Measurements from ENCODE around the gene CLSTN2.

Gene CLSTN2

DNA sequence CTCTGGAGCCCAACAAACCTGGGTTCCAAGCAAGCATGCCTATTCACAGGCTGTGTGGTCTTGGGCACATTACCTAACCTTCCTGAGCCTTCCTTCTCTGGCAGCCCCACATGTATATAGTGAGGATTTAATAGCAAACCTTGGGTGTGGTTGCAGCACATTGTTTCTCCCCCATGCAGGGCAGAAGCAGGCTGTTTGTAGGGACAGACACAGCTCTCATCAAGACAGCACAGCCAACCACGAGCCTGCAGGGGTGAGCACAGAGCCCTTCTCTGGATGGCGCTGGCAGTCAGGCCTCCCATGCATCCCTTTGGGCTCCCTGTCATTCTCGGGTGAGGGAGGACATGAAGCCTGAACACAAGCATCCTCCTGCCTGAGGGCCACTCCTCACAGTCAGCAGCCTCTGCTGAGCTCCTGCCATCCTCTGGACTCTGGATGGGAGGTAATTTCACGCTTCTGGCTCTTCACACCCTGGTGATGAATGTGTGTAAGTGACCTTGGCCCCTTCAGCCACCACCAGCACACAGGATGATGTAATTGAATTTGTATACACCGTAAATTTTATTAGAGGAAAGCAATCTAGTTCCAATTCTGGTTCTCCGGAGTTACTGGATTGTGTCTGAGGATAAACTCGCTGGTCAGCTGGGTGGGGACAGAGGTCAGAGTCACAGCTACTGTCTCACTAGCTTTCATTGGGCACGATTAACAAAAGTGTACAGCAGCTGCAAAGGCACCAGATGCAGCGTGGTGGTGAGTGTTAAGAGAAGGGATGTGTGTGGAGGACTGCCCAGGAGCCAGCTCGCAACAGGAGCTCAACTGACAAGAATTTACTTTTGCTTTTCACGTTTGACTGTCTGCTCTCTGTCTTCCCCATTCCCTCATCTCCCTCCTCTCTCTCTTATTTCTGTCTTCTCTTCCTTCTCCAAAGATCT is 118.1 kb downstream of the CLSTN2 start:
- peak; percentile 22 for DNase-seq (ENCODE audit: low read depth, low spot score)

DNA sequence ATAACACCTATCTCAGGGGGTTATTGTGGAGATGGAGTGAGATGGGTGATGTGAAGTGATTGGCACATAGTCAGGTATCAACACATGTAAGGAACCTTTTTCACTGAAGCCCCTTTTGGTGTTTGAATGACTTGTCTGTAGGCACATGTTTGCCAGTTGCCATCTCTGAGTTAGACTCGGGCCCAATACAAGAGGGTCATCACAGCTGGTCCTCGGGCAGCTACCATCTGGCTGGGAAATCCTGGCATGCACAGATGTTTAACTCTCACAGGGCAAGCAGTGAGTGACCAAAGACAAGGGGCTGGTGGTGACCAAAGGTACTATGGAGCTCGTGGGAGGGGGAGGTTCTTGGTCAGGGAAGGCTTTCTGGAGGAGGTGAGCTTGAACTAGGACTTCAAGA is 118.8 kb downstream of the CLSTN2 start:
- DNase-seq (ENCODE audit: low read depth, low spot score): no peak

DNA sequence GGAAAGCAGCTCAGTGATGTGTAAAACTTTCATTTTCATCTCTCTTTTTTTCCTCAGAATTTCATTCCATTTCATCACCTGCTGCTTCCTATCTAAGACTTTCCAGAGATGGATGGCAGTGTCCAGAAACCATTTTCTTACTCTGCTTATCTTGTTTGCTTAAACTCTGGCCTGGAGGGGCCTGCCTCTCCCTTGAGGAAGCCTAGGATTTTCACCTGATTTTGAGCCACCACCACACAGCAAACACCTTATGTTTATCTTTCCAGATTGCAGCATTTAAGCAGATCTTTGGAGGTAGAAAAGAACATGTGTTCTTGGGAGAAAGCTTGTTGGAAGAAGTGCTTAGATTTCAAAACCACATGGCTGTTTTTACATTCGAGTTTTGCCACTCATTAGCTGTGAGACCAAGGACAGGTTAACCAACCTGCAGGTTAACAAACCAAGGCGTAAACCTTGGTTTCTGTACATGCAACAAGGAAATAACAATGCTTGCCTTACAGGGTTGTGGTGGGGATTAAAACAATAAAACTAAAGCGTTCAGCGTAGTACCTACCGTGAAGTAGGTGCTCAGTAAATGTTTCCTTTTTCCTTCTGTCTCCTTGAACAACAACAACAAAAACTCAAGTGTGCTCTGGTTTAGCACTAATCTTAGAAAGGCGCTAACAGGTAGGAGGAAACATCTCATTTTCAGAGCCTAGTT is 120.3 kb downstream of the CLSTN2 start:
- no peak for DNase-seq (ENCODE audit: low read depth, low spot score)

DNA sequence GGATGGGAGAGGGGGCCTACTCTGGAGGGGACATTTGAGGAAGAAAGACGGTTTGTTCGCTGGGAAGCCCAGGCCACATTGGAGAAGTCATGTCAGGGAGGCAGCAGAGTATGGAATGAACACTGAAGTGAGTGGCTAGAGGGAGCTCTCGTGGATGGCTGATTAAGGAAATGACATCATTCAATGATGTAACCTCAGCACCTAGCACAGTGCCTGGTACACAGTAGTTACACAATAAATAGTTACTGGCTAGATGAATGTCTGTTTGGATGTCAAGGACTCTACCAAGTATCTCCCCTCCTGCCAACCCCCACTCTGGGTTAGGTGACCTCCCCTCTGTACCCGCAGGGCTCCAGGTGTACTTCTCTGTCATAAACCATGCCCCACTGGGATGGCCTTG is 121.1 kb downstream of the CLSTN2 start:
- DNase-seq (ENCODE audit: low read depth, low spot score): no peak

DNA sequence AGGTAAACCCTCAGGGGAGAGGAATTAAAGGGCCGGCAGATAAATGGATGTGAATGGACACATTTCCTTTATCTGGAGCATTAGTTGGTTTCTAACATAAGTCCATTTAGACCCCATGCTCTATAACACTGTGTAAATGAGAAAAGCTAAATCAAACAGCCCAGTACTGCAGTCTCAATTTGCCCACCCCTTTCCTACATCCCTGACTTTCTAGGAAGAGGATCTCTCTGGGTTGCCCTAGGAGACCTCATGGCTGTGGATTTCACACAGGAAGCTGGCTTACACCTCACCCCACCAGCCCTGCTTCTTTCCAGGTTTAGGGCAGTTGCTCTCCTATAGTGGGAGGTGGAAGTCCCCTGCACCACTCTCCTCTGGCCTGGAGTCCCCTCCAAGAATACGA is 126.2 kb downstream of the CLSTN2 start:
- no peak for DNase-seq (ENCODE audit: low read depth, low spot score)

DNA sequence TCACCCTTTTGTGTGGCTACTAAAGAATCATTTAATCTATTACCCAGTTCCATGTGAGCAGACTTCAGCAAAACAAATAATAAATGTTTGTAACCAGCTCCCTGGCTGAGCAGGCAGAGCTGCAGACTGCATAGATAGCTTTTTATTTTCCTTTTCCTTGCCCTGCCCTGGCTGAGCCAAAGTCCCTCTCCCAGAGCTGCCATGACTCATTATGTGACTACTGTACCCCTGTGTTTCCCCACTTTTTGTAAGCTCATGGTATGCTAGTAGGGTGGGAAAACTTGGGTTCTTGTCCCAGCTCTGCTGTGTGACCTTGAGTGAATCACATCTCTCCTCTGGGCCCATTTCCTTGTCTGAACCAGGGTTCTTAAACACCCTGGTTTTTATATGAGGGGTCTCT is 127.5 kb downstream of the CLSTN2 start:
- DNase-seq (ENCODE audit: low read depth, low spot score): no peak

DNA sequence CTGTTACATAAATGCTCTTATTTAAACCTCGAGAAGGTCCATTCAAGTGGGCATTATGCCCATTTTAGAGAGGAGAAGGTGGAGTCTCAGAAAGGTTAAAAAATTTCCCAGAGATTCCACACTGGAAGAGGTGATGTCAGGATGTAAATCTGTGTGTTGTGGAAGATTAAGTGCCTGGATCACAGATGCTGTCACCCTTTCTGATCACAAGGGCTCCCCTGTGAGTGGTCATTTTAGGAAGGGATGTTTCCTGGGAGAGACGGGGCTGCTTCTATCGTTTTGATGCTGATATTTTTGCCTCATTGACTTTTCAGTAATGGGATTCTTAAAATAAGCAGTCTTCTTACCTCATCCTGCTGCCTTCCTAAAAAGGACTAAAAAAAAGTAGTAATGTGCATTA is 132.5 kb downstream of the CLSTN2 start:
- no peak for DNase-seq (ENCODE audit: low read depth, low spot score)

DNA sequence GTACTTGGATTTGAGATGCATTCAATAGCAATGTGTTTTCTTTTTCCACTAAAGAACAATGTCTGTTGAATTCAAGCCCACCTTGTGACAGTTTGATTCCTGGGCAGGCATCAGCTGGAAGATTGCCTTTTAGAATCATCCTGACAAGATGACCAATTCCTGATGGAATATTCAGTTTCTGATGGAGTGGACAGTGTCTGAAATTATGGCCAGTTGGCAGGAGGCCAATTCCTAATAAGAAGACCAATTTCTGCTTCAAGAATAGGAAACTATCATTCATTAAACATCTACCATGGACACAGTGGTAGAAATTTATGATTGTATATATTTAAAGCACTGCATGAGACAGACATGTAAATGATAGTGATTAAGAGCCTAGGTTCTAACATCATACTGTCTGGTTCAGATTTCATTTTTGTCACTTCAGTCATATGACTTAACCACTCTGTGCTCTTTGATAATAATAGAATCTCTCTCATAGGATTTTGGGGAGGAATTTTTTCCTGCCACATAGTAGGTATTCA is 133.6 kb downstream of the CLSTN2 start:
- no peak for DNase-seq (ENCODE audit: low read depth, low spot score)

DNA sequence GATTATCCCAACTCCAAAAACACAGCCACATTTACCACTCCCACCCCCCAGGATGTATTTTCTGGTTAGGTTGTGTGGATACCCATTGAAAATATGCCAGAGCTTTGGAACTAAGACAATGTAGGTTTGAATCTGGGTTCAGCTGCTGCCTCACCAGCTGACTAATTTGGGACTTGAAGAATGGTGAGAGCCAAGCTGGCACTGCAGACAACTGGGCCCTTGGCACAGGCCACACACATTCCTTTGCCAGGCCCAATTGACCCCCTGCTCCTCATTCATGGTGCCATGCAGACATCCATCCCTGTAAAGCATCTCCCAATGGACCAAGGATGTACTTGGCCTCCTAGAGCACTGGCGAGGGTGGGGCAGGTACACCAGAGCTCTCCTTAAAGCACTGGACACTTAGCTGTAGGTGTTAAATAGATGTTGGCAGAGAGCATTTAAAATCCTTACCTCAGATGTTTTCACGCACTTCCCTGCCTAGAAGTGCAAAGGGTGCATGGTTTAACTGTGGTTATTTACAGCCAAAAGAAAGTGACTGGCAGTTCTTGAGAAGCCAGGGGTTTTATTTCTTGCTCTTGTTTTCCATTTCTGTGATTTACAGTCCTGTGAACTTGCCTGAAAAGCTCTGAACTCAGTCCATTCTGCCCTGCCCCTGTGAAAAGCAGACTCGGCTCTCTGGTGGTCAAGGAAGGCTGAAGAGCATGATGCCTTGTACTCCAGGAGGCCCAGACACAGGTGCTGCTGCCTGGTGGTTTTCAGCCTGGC is 138.5 kb downstream of the CLSTN2 start:
- no peak for DNase-seq (ENCODE audit: low read depth, low spot score)

DNA sequence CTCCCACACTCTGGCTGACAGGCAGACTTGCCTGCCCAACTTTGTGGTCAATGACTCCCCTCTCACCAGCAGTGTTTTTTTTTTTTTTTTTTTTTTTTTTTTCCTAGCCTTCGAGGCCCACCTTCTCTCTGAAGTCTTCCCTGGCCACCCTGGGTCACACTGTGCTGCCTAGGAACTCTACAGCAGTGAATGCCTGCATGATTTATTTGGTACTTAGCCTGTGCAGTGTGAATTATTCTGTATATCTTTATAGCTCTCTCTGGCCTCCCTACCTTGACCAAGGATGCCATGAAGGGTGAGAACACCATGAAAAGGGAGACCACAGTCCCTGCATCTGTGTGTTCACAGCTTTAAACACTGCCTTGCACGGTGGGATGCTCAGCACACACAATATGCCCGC is 141.6 kb downstream of the CLSTN2 start:
- DNase-seq (ENCODE audit: low read depth, low spot score): no peak

DNA sequence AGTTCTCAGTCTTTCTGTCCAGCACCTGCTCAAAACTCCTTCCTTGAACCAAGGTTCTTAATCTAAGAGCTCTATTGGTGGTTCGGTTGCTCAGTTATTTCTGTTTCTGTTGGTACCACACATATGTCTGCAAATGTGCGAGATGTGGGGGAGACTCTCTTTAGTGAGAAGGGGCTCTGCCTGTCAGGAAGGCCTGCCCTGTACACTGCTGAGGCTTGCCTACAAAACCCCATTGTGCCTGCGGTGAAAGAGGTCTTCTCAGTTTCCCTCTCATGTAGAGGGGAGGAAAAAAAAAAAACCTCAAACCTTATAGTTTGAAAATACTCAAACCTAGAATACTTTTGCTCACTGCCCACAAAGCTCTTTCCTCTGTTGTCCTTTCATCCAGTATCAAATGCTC is 142.4 kb downstream of the CLSTN2 start:
- no peak for DNase-seq (ENCODE audit: low read depth, low spot score)

DNA sequence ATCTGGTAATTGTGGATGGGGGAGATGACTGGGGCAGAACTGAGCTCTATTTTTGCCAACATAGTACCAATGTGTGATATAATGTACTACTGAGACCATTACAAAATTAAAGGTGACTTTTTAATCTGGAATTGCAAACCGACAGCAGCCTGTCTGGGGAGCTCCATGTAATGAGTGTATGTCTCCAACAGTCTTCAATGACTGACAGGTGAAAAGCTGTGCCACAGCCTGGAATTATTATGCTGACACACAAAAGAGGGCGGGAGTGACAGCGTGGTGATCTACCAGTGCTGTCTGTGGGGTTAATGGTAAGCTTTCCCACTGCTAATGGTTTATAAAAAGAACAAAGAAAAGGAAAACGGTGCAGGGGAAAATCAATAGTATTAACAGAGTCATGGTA is 143.4 kb downstream of the CLSTN2 start:
- DNase-seq (ENCODE audit: low read depth, low spot score): no peak

DNA sequence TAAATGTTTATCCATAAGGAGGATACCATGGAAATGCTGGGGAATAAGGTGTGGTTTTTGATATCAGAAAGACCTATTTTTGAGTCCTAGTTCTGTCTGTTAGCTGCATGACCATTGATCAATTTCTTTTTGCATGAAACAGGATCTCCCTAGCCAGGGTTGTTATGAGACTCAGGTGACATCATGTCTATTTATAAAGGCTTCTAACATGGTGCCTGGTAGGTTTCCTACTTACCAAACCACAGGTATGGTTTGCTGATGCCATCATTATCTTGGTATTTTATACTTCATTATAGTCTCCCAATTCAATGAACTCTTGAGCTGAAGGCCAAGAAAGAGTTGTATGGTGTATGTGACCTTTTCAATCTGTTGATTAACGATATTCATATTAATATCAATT is 144.0 kb downstream of the CLSTN2 start:
- no peak for DNase-seq (ENCODE audit: low read depth, low spot score)

DNA sequence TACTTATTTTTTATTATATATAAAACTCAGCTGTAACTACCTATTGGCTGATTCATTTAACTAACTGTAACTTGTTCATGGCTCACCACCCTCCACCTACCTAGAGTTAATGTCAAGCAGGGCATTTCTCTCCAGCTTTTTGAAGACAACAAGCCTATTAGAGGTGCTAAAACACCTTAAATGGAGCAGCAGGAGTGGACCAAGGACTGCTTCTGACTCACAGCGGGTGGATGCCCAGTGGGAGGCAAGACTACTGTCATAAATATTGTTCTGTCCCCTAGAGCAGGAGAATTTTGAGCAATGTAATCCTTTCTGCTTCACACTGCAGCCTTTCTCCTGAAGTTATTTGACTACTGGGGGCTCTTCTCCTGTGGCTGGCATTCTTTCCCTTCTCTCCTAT is 146.9 kb downstream of the CLSTN2 start:
- DNase-seq (ENCODE audit: low read depth, low spot score): no peak

DNA sequence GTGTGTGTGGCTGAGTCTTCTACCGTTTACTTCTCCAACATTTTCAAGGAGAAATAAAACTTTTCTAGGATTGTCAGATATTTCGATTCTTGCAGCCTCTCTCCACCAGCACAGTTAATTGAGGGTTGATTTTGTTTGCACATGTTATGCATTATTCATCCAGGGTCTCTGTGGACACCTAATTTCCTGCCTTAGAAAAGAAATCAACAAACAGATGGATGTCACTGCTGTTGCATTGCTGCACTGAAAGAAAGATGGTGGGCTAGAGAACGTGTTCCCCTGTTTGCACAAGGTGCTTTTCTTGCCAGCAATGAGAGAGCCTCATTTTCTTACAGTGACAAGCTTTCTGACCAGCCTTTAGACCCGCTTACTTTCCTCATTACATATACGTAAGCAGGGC is 150.0 kb downstream of the CLSTN2 start:
- DNase-seq (ENCODE audit: low read depth, low spot score): no peak

DNA sequence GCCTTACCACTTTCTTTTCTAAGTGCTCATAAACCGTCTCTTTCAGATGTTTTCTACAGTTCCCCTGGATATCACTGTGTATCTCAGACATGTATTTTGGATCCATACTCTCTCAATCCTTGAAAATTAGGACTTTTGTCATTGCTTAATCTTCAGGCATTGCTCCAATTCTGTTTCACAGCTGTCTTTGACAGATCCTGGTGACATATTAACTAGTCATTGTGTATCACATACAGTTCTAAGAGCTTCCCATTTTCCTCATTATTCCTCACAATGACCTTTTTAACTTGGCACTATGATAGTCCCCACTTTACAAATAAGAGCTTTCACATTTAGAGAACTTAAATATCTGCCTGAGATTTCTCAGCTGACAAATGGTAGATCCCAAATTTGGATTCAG is 151.7 kb downstream of the CLSTN2 start:
- DNase-seq (ENCODE audit: low read depth, low spot score): no peak

DNA sequence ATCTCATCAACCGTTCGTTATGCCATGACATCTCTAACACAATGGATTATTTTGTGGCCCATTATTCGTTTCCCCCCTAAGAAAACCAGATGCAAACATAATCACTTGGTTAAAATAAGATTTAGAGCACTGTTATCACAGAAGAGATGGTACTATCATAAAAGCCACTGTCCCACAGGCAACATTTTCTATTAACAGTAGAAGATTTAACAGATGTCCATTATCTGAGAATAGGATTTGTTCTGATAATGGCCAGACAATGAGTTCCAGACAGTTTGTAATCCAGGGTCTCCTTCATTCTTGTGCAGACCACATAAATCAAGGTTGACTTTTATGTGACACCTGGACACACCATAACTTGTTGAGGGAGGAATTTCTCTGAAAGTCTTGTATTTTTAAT is 153.1 kb downstream of the CLSTN2 start:
- DNase-seq (ENCODE audit: low read depth, low spot score): no peak

DNA sequence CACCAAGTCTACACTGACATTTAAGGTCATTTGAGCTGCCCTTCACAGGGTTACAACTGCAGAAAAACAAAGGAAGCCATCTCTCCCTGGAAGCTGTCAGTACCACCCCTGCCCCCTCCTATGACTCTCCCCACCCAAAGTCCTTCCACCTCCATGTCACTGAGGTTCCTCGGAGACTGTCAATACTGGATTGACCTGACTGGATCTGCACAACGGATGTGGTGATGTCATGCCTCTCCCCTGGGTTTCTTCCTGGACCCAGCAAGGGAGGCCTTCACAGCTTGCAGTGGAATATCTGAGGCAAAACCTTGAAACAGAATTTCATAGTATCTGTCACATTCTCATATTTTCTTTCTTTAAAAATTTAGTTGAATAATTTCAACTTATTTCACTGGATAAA is 153.5 kb downstream of the CLSTN2 start:
- no peak for DNase-seq (ENCODE audit: low read depth, low spot score)

DNA sequence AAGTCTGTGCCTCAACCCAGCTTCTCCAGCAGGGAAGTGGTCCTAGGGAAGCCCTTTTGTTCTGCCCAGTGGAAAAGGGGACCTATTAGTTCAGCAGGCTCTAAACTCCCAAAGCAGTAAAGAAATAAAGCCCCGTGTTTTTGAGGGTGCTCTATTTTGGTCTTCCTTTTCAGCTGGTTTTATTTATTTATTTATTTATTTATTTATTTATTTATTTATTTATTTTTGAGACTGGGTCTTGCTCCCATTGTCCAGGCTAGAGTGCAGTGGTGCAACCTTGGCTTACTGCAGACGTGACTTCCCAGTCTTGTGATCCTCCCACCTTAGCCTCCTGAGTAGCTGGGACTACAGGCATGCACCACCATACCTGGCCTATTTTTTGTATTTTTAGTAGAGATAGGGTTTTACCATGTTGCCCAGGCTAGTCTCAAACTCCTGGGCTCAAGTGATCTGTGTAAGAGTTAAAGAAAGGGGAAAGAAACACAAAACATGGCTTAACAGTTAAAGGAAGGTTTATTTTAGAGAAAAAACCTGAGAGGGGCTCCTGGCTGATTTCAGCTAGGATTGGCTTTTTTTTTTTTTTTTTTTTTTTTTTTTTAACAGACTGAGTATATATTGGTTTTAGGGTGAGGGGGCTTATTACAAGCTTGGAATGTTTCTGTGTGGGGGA is 154.6 kb downstream of the CLSTN2 start:
- DNase-seq (ENCODE audit: low read depth, low spot score): no peak

DNA sequence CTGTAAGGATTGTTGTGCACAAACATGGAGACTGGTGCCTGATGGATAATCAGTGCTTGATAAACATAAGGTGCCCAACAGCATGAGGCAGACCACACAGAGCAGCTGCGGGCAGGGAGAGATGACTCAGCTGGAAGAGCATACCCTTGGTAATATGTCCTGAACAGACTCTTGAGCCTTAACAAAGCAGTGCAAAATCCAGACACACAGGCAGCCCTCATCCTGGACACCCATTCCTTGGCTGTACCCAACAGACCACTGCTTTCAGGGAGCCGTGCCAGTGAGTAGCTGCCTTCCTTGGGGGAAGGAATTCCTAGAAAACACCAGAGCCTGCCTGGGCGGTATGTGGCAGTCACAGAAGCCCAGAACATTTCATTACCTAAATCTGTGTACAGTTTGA is 156.2 kb downstream of the CLSTN2 start:
- peak; percentile 10 for DNase-seq (ENCODE audit: low read depth, low spot score)

DNA sequence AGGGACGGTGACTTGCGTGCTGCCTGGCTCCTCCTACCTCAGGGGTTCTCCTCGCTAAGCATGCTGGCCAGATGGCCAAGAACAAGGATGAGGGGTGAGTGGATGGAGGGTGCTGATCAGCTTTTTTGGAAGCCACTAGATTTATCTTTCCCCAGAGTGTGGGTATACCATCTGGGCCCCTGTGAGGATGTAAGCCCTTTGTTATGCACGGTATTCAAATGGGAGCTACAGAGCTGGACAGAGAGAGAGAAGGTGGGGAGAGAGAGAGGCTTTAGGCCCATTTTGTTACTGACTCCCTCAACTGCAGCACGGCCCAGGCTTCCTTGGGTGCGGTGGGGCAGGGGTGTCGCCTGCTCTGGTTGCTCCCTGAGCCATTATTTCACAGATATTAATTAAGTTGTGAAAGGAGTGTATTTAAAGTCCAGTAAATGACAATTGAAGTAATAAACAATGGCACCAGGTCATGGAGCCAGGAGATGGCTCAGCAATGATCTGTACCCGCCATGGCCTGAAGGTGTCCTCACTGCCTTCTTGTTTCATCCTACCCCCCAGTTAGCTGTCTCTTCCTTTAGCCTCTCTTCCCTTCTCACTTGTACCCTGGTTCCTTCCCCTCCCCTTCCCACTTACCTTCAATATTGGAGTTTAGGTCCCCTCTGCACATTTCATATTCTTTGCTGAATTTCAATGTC is 158.0 kb downstream of the CLSTN2 start:
- DNase-seq (ENCODE audit: low read depth, low spot score): peak; percentile 45

Measured in ELF-1 (cell line).